Measurements from ENCODE around the gene TNFAIP8L1. TPM values are rescaled to one million over a fixed set of nuclear protein-coding genes. Genes with fewer than 3 reads are reported as not detected.

TNFAIP8L1 gene
- total and polyA plus RNA-seq, 4 donors: 5.5 to 11.8 (median 7.4) TPM

GRCh38 chr19:4642625-4643024 is 3.3 kb downstream of the TNFAIP8L1 start:
- Histone ChIP-seq H3K4me1 (ENCODE audit: control insufficient read depth, insufficient read depth, low read length) (peaks cover 26% of the 10 kb centered on the region), H3K9me3 (ENCODE audit: control insufficient read depth, insufficient read depth, low read length) (no peaks in the 10 kb centered on the region), H3K27me3 (ENCODE audit: control insufficient read depth, insufficient read depth, low read length) (no peaks in the 10 kb centered on the region), H3K4me3 (ENCODE audit: low read depth, low read length) (no peak overlapping the region), H3K36me3 (ENCODE audit: control insufficient read depth, insufficient read depth, low read length) (peaks cover 7% of the 10 kb centered on the region), H3K27ac (ENCODE audit: low read depth, low read length) (no peak overlapping the region)
- WGBS (ENCODE audit: insufficient coverage): 85% methylated on average over 6 of the region's 6 CpGs
- DNase-seq (ENCODE audit: low read depth in 4 of 6, low spot score in 6 of 6): no peak

DNA sequence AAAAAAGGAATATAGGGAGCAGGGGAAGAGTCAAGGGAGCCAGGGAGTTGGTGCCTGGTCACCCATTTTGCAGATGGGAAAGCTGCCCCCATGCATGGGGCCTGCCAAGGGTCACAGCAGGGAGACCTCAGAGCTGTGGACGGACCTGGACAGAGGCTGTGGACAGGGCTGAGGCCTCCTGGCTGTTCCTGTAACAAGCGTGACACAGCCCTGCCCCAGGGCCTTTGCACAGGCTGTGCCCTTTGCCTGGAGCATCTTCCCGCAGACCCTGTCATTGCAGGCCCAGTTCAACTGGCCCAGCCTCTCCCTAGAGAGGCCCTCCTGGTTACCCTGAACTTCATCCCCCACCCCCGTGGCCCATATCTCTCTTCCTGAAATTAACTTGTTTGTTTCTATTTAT is 6.4 kb downstream of the TNFAIP8L1 start:
- Histone ChIP-seq H3K4me1 (ENCODE audit: control insufficient read depth, insufficient read depth, low read length) (peaks cover 24% of the 10 kb centered on the region), H3K27me3 (ENCODE audit: control insufficient read depth, insufficient read depth, low read length) (no peaks in the 10 kb centered on the region), H3K4me3 (ENCODE audit: low read depth, low read length) (no peak overlapping the region), H3K9me3 (ENCODE audit: control insufficient read depth, insufficient read depth, low read length) (no peaks in the 10 kb centered on the region), H3K36me3 (ENCODE audit: control insufficient read depth, insufficient read depth, low read length) (peaks cover 24% of the 10 kb centered on the region), H3K27ac (ENCODE audit: low read depth, low read length) (no peak overlapping the region)
- DNase-seq (ENCODE audit: low read depth in 4 of 6, low spot score in 6 of 6): no peak
- 91% methylated on average over 3 of the region's 4 CpGs for WGBS (ENCODE audit: insufficient coverage)

DNA sequence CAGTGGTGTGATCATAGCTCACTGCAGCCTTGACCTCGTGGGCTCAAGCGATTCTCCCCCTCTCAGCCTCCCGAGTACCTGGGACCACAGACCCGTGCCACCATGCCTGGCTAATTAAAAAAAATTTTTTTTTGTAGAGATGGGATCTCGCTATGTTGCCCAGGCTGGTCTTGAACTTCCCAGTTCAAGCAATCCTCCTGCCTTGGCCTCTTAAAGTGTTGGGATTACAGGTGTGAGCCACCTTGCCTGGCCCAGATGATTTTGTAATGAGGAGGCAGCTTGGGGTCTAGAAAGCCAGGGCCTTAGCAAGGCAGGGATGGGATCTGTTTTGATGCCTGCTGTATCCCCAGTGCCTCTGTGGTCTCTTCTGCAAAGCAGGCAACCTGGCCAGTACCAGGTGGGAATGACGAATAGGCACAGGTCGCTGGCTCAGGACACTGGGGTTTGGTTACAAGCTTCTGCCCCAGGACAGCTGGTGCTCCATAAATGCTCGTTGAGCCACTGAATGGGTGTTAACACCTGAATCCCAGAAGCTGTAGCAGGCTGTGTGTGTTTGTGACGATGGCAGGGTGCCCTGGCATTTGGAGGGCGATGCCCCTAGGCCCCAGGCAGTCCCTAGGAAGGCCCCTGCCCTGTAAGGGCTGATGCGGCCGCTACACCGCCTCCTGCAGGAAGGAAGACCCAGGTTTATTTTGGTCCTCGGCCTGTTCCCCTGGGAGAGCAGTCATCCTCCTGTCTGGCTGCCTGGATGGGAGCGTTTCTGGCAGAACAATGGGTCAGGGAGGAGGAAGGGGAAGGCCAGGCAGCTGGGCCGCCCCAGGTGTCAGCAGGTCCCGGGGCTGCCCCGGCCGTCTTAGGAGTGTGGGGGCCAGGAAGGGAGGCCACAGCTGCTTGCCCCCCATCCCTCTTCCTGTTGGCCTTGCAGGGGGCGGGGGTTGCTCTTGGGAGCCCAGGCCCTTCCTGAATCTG is 8.6 kb downstream of the TNFAIP8L1 start:
- Histone ChIP-seq H3K36me3 (ENCODE audit: control insufficient read depth, insufficient read depth, low read length) (peaks cover 37% of the 10 kb centered on the region), H3K4me1 (ENCODE audit: control insufficient read depth, insufficient read depth, low read length) (peaks cover 20% of the 10 kb centered on the region), H3K27me3 (ENCODE audit: control insufficient read depth, insufficient read depth, low read length) (no peaks in the 10 kb centered on the region), H3K27ac (ENCODE audit: low read depth, low read length) (no peak overlapping the region), H3K9me3 (ENCODE audit: control insufficient read depth, insufficient read depth, low read length) (no peaks in the 10 kb centered on the region), H3K4me3 (ENCODE audit: low read depth, low read length) (no peak overlapping the region)
- DNase-seq (ENCODE audit: low read depth in 4 of 6, low spot score in 6 of 6): peak in 1 of 6 donors; percentile 33
- 65% methylated on average over 11 of the region's 20 CpGs for WGBS (ENCODE audit: insufficient coverage)

DNA sequence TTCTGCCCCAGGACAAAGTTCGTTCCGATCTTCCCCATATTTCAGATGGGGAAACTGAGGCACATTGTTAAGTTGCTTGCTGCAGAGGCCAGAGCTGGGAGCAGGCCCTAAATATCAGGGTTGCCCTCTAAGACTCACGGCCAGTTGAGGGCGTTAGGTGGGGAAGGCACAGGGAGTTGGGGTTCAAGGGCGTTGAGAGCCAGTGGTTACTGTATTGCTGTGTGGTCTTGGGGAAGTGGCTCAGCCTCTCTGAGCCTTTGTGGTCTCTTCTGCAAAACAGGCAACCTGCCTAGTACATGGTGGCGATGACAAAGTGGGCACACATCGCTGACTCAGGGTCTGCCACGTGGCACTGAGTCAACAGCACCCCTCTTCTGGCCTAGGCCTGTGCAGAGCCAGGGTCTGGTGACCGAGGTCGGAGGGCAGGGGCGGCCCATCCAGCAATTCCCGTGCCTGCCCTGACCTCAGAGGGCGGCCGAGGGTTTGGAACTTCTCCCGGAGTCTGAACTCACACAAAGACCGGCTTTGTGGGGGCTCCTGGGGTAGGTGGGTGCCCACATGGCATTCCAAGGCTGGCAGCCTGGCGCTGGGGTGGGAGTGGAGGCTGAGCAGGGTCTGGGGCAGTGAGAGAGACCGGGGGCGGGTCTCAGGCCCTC is 10.2 kb downstream of the TNFAIP8L1 start:
- 92% methylated on average over 16 of the region's 19 CpGs for WGBS (ENCODE audit: insufficient coverage)
- Histone ChIP-seq H3K36me3 (ENCODE audit: control insufficient read depth, insufficient read depth, low read length) (peaks cover 46% of the 10 kb centered on the region), H3K27ac (ENCODE audit: low read depth, low read length) (no peak overlapping the region), H3K4me3 (ENCODE audit: low read depth, low read length) (no peak overlapping the region), H3K9me3 (ENCODE audit: control insufficient read depth, insufficient read depth, low read length) (no peaks in the 10 kb centered on the region), H3K4me1 (ENCODE audit: control insufficient read depth, insufficient read depth, low read length) (peaks cover 20% of the 10 kb centered on the region), H3K27me3 (ENCODE audit: control insufficient read depth, insufficient read depth, low read length) (no peaks in the 10 kb centered on the region)
- no peak for DNase-seq (ENCODE audit: low read depth in 4 of 6, low spot score in 6 of 6)

DNA sequence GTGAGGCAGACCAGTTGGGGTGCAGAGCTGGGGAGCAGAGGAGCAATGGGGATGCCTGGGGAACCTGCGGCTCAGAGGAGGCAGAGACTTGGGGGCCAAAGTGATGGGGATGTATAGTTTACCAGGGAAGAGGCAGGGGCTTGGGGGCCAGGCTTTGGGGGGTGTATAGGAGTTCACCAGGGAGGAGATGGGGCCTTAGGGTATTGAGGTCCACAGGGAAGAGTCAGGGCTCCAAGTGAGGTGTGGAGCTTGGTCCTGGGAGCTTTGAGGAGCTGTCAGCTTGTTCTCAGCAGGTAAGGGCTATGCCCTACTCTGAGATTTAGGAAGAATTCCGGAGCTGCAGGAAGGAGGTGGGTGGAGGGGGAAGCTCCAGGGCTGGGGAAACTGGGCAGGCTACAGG is 10.8 kb downstream of the TNFAIP8L1 start:
- 85% methylated on average over 2 of the region's 2 CpGs for WGBS (ENCODE audit: insufficient coverage)
- Histone ChIP-seq H3K4me3 (ENCODE audit: low read depth, low read length) (no peak overlapping the region), H3K4me1 (ENCODE audit: control insufficient read depth, insufficient read depth, low read length) (peaks cover 20% of the 10 kb centered on the region), H3K9me3 (ENCODE audit: control insufficient read depth, insufficient read depth, low read length) (no peaks in the 10 kb centered on the region), H3K36me3 (ENCODE audit: control insufficient read depth, insufficient read depth, low read length) (peaks cover 53% of the 10 kb centered on the region), H3K27ac (ENCODE audit: low read depth, low read length) (no peak overlapping the region), H3K27me3 (ENCODE audit: control insufficient read depth, insufficient read depth, low read length) (no peaks in the 10 kb centered on the region)
- DNase-seq (ENCODE audit: low read depth in 4 of 6, low spot score in 6 of 6): no peak

GRCh38 chr19:4652075-4652474 is 12.8 kb downstream of the TNFAIP8L1 start:
- peaks cover 20% of the 10 kb centered on the region for H3K4me1 ChIP-seq (ENCODE audit: control insufficient read depth, insufficient read depth, low read length)
- no peak overlapping the region for H3K4me3 ChIP-seq (ENCODE audit: low read depth, low read length)
- peaks cover 66% of the 10 kb centered on the region for H3K36me3 ChIP-seq (ENCODE audit: control insufficient read depth, insufficient read depth, low read length)
- no peaks in the 10 kb centered on the region for H3K9me3 ChIP-seq (ENCODE audit: control insufficient read depth, insufficient read depth, low read length)
- no peaks in the 10 kb centered on the region for H3K27me3 ChIP-seq (ENCODE audit: control insufficient read depth, insufficient read depth, low read length)
- no peak overlapping the region for H3K27ac ChIP-seq (ENCODE audit: low read depth, low read length)
- 95% methylated on average over 44 of the region's 44 CpGs for WGBS (ENCODE audit: insufficient coverage)
- DNase-seq (ENCODE audit: low read depth in 4 of 6, low spot score in 6 of 6): no peak

- Histone ChIP-seq H3K27me3 (ENCODE audit: control insufficient read depth, insufficient read depth, low read length) (no peaks in the 10 kb centered on the region), H3K36me3 (ENCODE audit: control insufficient read depth, insufficient read depth, low read length) (peaks cover 78% of the 10 kb centered on the region), H3K9me3 (ENCODE audit: control insufficient read depth, insufficient read depth, low read length) (no peaks in the 10 kb centered on the region), H3K4me3 (ENCODE audit: low read depth, low read length) (no peak overlapping the region), H3K4me1 (ENCODE audit: control insufficient read depth, insufficient read depth, low read length) (peaks cover 11% of the 10 kb centered on the region), H3K27ac (ENCODE audit: low read depth, low read length) (no peak overlapping the region)
- no peak for DNase-seq (ENCODE audit: low read depth in 4 of 6, low spot score in 6 of 6)
- WGBS (ENCODE audit: insufficient coverage): 87% methylated on average over 11 of the region's 13 CpGs
Observed at GRCh38 chr19:4653793-4654436, 14.6 kb downstream of the TNFAIP8L1 start.

DNA sequence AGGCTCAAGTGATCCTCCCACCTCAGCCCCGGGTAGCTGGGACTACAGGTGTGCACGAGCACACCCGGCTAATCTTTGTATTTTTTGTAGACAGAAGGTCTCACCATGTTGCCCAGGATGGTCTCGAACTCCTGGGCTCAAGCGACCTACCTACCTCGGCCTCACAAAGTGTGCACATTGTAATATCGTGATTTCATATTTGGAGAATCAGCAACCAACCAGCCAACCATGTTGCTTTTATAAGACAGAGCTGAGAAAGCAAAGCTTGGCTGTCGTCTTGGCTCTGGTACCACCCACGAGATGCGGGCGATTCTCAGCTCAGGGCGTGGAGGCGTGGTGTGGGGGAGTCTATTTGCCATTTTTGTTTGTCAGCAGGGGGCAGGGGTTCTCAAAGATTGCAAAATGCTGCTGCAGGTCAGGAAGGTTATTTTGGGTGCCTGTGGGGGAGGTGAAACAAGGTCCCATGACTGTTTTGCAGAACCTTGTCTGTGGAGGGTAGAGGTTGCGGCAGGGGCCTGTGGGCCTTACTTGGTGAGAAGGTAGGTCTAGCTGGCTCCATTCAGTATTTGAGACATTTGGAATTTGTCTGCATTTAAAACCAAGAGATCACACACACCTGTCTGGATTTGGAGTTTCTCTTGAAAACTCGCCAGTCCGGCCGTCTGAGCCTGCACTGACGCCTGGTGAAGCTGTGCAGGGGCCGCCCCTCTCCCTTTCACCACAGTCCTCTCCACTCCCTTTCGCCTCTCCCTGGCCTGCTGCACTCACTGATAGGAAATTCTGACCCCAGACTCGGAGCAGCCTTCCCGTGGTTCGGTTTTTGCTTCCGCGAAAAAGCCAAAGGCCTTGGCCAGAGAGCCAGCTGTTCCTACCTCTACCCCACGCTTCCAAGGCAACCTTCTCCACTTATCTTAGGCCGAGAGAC is 15.4 kb downstream of the TNFAIP8L1 start:
- no peak overlapping the region for H3K27ac ChIP-seq (ENCODE audit: low read depth, low read length)
- DNase-seq (ENCODE audit: low read depth in 4 of 6, low spot score in 6 of 6): no peak

GRCh38 chr19:4656102-4656501 is 16.8 kb downstream of the TNFAIP8L1 start:
- peaks cover 88% of the 10 kb centered on the region for H3K36me3 ChIP-seq (ENCODE audit: control insufficient read depth, insufficient read depth, low read length)
- no peak overlapping the region for H3K27ac ChIP-seq (ENCODE audit: low read depth, low read length)
- H3K4me1 ChIP-seq (ENCODE audit: control insufficient read depth, insufficient read depth, low read length): no peaks in the 10 kb centered on the region
- H3K9me3 ChIP-seq (ENCODE audit: control insufficient read depth, insufficient read depth, low read length): no peaks in the 10 kb centered on the region
- H3K4me3 ChIP-seq (ENCODE audit: low read depth, low read length): no peak overlapping the region
- WGBS (ENCODE audit: insufficient coverage): 91% methylated on average over 8 of the region's 8 CpGs
- no peak for DNase-seq (ENCODE audit: low read depth in 4 of 6, low spot score in 6 of 6)
- H3K27me3 ChIP-seq (ENCODE audit: control insufficient read depth, insufficient read depth, low read length): no peaks in the 10 kb centered on the region

More for the DNA sequence above, 15.4 kb downstream of the TNFAIP8L1 start:
- Histone ChIP-seq H3K4me3 (ENCODE audit: low read depth, low read length) (no peak overlapping the region), H3K9me3 (ENCODE audit: control insufficient read depth, insufficient read depth, low read length) (no peaks in the 10 kb centered on the region), H3K27me3 (ENCODE audit: control insufficient read depth, insufficient read depth, low read length) (no peaks in the 10 kb centered on the region), H3K4me1 (ENCODE audit: control insufficient read depth, insufficient read depth, low read length) (peaks cover 4% of the 10 kb centered on the region), H3K36me3 (ENCODE audit: control insufficient read depth, insufficient read depth, low read length) (peaks cover 84% of the 10 kb centered on the region)
- 84% methylated on average over 23 of the region's 27 CpGs for WGBS (ENCODE audit: insufficient coverage)
